SK-N-MC (cell line): ENCODE data around the gene RAB7A.
"Not testable (repeated sequence)": the region's sequence is repeated elsewhere in the genome, so short reads cannot be mapped to it uniquely, and the experiment has no call there.

ENCODE experiments used
- EZH2 ChIP-seq: fragments of 200-600 bp; sonication (generic); IDR thresholded peaks from one replicate; pipeline ENCODE4 v1.6.1; 2017; ENCODE audit warnings: antibody characterized with exemption
- FOXP2 ChIP-seq: optimal IDR thresholded peaks from 2 replicates; pipeline ENCODE3; 2011; ENCODE audit warnings: mild to moderate bottlenecking, moderate library complexity; ENCODE audit not compliant: insufficient read depth; ENCODE audit errors: extremely low read length, control extremely low read depth
- POLR2AphosphoS5 ChIP-seq: IDR thresholded peaks from 2 replicates; pipeline ENCODE4 v1.6.1; 2012; ENCODE audit warnings: mild to moderate bottlenecking, low read depth, low read length, borderline replicate concordance

GRCh38 chr3:128832979-128833378 lies 107.0 kb downstream of the RAB7A start:
- not testable (repeated sequence) for TF ChIP-seq EZH2, POLR2AphosphoS5, FOXP2
